T-helper 22 cell (primary cell): ENCODE data around the gene NTM.

Source experiments
- DNase-seq: peaks from one replicate; pipeline ENCODE4 v3.0.0-alpha.2; 2020; ENCODE audit warnings: low read depth

NTM gene

GRCh38 chr11:131734871-131735270 is 364.5 kb downstream of the NTM start:
- no peak for DNase-seq

- DNase-seq, result no peak
Observed at GRCh38 chr11:131737357-131737756, 366.9 kb downstream of the NTM start.

- no peak for DNase-seq
Observed at GRCh38 chr11:131739243-131739882, 368.9 kb downstream of the NTM start.

GRCh38 chr11:131744847-131745246 is 374.4 kb downstream of the NTM start:
- DNase-seq, result no peak

GRCh38 chr11:131745405-131745804 is 375.0 kb downstream of the NTM start:
- no peak for DNase-seq

GRCh38 chr11:131746201-131746600 is 375.8 kb downstream of the NTM start:
- no peak for DNase-seq

- no peak for DNase-seq
Observed at GRCh38 chr11:131748151-131749050, 378.0 kb downstream of the NTM start.

DNA sequence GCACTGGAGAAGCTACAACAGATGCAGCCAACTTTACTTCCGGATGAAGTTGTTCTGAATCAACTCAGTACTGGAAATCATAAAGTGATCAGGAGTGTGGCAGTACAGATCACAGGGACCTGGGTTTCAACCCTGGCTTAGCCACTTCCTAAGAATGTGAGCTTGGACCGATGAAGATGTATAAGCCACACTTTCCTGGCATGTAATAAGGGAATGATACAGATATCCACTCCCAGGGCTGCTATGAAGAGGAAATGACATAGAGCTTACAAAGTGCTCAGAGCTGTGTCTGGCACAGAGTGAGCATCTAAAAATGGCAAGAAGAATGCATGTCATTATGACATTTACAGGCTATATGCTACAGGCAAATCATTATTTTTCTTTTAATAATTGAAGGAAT is 378.7 kb downstream of the NTM start:
- no peak for DNase-seq

DNA sequence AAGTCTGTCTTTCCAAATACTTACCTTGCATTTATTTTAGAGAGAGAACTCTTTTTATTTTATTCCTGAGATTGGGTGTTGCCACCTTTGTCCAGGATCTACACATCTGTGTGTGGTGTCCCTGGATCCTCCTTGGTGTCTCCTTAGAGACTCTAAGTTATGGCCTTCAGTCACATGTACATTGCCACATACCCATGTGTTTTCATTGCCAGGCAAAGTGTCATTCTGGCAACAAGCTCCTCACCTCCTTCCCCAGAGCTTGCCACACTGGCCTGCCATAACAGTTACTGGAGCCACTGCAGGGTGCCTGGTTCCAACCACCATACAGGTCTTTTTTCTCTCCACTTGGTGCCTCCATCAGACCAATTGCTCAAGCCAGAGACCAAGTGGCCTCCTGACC is 379.7 kb downstream of the NTM start:
- DNase-seq, result no peak

GRCh38 chr11:131750692-131751091 is 380.3 kb downstream of the NTM start:
- no peak for DNase-seq

DNA sequence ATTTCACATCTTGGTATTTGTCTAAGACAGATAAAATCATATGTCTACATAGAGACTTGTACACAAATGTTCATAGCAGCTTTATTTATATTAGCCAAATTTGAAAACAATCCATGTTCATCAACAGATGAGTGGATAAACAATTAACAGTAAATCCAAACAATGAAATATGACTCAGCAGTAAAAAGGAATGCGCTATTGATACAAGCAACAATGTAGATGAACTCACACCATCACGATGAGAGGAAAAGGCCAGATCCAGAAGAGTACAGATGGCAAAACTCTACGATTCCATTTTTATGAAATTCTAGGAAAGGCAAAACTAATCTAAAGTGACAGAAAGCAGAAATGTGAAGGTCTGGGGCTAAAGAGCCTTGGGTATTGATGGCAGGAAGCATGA is 384.3 kb downstream of the NTM start:
- no peak for DNase-seq

DNA sequence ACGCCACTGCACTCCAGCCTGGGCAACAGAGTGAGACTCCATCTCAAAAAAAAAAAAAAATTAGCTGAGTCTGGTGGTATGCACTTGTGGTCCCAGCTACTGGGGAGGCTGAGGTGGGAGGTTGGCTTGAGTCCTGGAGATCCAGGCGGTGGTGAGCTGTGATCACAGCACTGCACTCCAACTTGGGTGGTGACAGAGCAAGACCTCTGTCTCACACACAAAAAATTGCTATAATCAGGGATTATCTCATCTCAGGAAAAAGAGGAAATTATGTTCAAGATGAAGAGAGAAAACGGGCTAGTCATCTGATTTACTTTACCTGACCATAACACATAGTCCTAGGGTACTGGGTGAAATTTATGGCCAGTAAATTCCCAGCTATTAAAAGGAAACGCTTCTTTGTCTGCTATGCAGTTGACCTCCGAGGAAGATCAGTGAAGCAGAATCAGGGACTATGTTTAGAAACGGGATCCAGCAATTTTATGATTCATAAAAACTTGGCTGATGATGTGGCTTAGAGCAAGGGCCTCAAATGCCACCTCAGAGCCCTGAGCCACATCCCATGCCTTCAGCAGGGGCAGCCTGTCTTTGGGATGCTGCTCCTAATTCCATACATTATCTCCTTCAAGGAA is 386.2 kb downstream of the NTM start:
- no peak for DNase-seq

DNA sequence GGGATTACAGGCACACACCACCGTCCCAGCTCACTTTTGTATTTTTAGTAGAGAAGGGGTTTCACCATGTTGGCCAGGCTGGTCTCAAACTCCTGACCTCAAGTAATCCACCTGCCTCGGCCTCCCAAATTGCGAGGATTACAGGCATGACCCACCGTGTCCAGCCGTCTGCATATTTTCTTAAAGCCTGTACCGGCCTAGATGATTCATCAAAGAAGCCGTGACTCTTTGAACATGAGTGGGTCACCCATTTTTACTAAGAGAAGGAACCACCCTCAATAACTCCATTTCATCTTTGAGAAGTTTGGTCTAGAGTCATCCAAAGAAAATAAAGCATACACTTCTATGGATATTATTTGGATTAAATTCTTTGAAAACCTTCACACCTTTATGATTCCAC is 388.3 kb downstream of the NTM start:
- DNase-seq, result no peak

DNA sequence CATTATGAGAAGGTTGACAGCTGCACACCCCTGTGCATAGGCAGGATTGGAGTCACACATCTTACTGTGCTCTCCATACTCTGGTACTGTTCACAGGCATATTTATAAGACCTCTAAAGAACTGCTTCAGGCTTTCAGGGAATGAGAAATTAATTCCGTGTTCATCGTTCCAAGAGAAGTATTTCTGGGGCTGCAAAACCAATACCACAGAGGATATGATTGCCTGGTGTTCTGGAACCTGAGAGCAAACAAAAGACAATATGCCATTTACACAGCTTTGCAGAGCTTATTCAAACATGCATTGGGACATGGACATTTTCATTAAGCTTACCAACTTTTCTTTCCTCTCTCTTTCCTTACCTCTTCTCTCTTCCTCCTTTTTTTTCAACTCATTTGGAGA is 388.7 kb downstream of the NTM start:
- no peak for DNase-seq

- DNase-seq, result no peak
Observed at GRCh38 chr11:131760091-131761061, 390.0 kb downstream of the NTM start.

GRCh38 chr11:131762346-131763110 is 392.1 kb downstream of the NTM start:
- DNase-seq, result no peak

DNA sequence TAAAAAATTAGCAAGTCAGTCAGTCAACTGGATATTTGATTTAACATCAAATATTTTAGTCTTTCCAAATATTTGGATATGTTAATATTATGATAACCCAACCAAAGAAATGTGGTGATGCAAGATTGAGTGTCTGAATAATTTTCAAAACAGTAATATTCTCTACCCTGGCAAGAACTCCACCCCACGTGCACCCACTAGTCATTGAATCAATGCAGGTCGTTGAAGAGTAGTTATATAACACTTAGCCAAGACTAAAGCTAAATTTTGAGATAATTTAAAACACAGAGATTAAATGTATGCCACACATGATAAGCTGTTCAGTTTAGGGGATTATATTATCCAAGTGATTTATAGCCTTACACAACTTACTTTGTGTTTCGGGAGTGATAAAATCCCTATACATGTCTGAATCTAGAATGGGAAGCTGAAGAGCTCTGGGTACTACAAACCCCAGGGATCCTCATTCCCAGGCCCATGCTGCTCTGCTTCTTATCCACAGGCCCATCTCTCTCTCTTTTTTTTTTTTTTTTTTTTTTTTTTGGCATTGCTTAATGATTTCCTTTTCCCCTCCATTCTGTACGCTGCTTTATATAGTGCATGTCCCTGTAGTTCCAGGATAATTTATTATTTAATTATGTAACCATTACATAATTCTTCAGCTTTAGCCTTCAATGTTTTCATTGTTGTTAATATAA is 392.9 kb downstream of the NTM start:
- DNase-seq, result no peak

DNA sequence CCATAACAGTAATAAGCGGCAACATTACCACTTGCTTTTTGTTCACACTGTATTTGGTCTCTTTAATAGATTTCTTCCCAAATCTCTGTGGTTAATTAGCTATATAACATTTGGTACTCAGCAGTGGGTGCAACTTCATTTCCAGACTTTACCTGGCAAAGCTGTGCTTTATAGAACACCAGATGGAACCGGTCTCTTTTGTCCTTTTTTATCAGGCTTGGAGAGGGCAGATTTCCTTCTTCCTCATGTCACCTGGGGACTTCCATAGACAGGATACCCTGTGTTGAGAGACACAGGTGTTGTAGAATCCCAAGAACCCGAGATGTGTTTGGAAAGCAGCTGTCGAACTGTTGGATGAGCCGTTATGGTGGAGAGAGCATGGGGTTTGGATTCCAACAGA is 393.7 kb downstream of the NTM start:
- no peak for DNase-seq

- DNase-seq, result no peak
Observed at GRCh38 chr11:131764649-131765048, 394.2 kb downstream of the NTM start.

- no peak for DNase-seq
Observed at GRCh38 chr11:131766637-131767036, 396.2 kb downstream of the NTM start.

DNA sequence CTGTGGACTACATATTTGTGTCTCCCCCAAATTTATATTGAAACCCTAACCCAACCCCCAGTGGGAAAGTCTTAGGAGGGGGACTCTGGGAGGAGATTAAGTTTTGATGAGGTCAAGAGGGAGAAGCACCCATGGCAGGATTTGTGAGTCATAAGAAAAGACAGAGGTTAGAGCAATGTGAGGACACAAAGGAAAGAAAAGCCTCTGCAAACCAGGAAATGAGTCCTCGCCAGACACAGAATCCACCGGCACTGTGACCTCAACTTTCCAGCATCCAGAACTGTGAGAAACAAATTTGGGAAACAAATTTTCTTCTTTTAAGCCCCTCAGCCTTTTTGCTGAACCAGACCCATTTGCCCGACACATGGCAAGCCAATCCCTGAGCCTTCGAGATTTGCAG is 397.0 kb downstream of the NTM start:
- no peak for DNase-seq
